Uterus (tissue), 2 donors: ENCODE data around the gene CCDC85B.

ENCODE experiments used
- CTCF ChIP-seq, 4 experiments: fragments of 200-600 bp in 2 of 4; fragments of 450-650 bp in 2 of 4; sonication (generic) in 2 of 4; IDR thresholded peaks; one replicate each; pipeline ENCODE4 v1.5.1; 2016 to 2019; ENCODE audit warnings: antibody characterized with exemption in 4 of 4, mild to moderate bottlenecking in 2 of 4, moderate library complexity in 1 of 4
- POLR2A ChIP-seq, 2 donors: fragments of 450-650 bp; IDR thresholded peaks; one replicate each; pipeline ENCODE4 v1.6.1; 2016; ENCODE audit warnings: antibody characterized with exemption in 2 of 2, mild to moderate bottlenecking in 1 of 2, moderate library complexity in 1 of 2

- TF ChIP-seq CTCF (IDR thresholded peaks at IDR 0.05) (peak; percentile 87 to 95 (median 92)), POLR2A (IDR thresholded peaks at IDR 0.05) (peak; percentile 70 to 75)
Observed at GRCh38 chr11:65860278-65861164, 30.0 kb upstream of the CCDC85B start, which contains the start of gene MUS81.
